ENCODE measurements around the gene NPAS3.

The NPAS3 gene

GRCh38 chr14:33776871-33777270, 838.2 kb downstream of the NPAS3 start:
- Histone ChIP-seq H3K36me3 (replicated peaks) (no peaks in the 10 kb centered on the region), H3K27ac (no peak overlapping the region), H3K27me3 (replicated peaks) (no peaks in the 10 kb centered on the region), H3K4me3 (ENCODE audit: low read depth, low read length) (no peak overlapping the region)
- DNase-seq = no peak
- in situ Hi-C loops (cut with HindIII; ENCODE audit: low pct_ligation_motif_present, low sequenced_read_pairs) = loop anchor here (25.0 kb wide), 1 partner anchor 1190 kb away; no protein-coding TSS in a partner anchor
- no peak for TF ChIP-seq CTCF (IDR thresholded peaks at IDR 0.05; ENCODE audit: low read depth, low read length, missing control alignments)

- no peak for DNase-seq
- TF ChIP-seq CTCF (IDR thresholded peaks at IDR 0.05; ENCODE audit: low read depth, low read length, missing control alignments) = no peak
- no peak overlapping the region for H3K4me3 ChIP-seq (ENCODE audit: low read depth, low read length)
- no peaks in the 10 kb centered on the region for H3K27me3 ChIP-seq (replicated peaks)
- in situ Hi-C loops (cut with HindIII; ENCODE audit: low pct_ligation_motif_present, low sequenced_read_pairs) = loop anchor here (25.0 kb wide), 1 partner anchor 1190 kb away; no protein-coding TSS in a partner anchor
- H3K36me3 ChIP-seq (replicated peaks) = no peaks in the 10 kb centered on the region
- H3K27ac ChIP-seq = no peak overlapping the region
These were observed 839.0 kb downstream of the NPAS3 start for GRCh38 chr14:33777681-33778080.

- no peak for TF ChIP-seq CTCF (IDR thresholded peaks at IDR 0.05; ENCODE audit: low read depth, low read length, missing control alignments)
- no peak overlapping the region for H3K4me3 ChIP-seq (ENCODE audit: low read depth, low read length)
- no peaks in the 10 kb centered on the region for H3K36me3 ChIP-seq (replicated peaks)
- no peak overlapping the region for H3K27ac ChIP-seq
- H3K27me3 ChIP-seq (replicated peaks) = no peaks in the 10 kb centered on the region
- DNase-seq = no peak
- in situ Hi-C loops (cut with HindIII; ENCODE audit: low pct_ligation_motif_present, low sequenced_read_pairs) = loop anchor here (25.0 kb wide), 1 partner anchor 1193 kb away; no protein-coding TSS in a partner anchor
These were observed 841.4 kb downstream of the NPAS3 start for GRCh38 chr14:33780035-33780434.

GRCh38 chr14:33781236-33781635, 842.6 kb downstream of the NPAS3 start:
- Histone ChIP-seq H3K36me3 (replicated peaks) (no peaks in the 10 kb centered on the region), H3K27me3 (replicated peaks) (no peaks in the 10 kb centered on the region), H3K4me3 (ENCODE audit: low read depth, low read length) (no peak overlapping the region), H3K27ac (no peak overlapping the region)
- in situ Hi-C loops (cut with HindIII; ENCODE audit: low pct_ligation_motif_present, low sequenced_read_pairs) = loop anchor here (25.0 kb wide), 1 partner anchor 1194 kb away; no protein-coding TSS in a partner anchor
- no peak for TF ChIP-seq CTCF (IDR thresholded peaks at IDR 0.05; ENCODE audit: low read depth, low read length, missing control alignments)
- DNase-seq = no peak

- Histone ChIP-seq H3K36me3 (replicated peaks) (no peaks in the 10 kb centered on the region), H3K27ac (no peak overlapping the region), H3K27me3 (replicated peaks) (no peaks in the 10 kb centered on the region), H3K4me3 (ENCODE audit: low read depth, low read length) (no peak overlapping the region)
- in situ Hi-C loops (cut with HindIII; ENCODE audit: low pct_ligation_motif_present, low sequenced_read_pairs) = loop anchor here (25.0 kb wide), 1 partner anchor 1196 kb away; no protein-coding TSS in a partner anchor
- TF ChIP-seq CTCF (IDR thresholded peaks at IDR 0.05; ENCODE audit: low read depth, low read length, missing control alignments) = no peak
- DNase-seq = no peak
These were observed 844.2 kb downstream of the NPAS3 start for GRCh38 chr14:33782923-33783322.
